GM12878 (cell line): ENCODE results near the gene TNP1. TPM values are rescaled to one million over a fixed set of nuclear protein-coding genes. Genes with fewer than 3 reads are reported as not detected.

Source experiments
- ATAC-seq: fragments of 200-7000 bp; cut with Tn5 transposase; 3 replicates; pipeline ENCODE4 v1.9.1; 2020; ENCODE audit warnings: mild to moderate bottlenecking, moderate library complexity
- BruUV-seq: library from RNA; stranded (reverse); fragments of 400-500 nt; replicated peaks from 2 replicates; lab custom pipeline; 2021; lab: Mats Ljungman, UMichigan
- CTCF ChIA-PET: fragments of 300-600 bp; sonication (Branson Sonifier 250); formaldehyde crosslinking; extraction: SDS; loops from one replicate; lab custom pipeline; 2021; ENCODE audit warnings: inconsistent platforms; lab: Yijun Ruan, JAX
- POLR2A ChIA-PET: fragments of 350-600 bp; formaldehyde crosslinking; extraction: SDS; loops from one replicate; lab custom pipeline; 2021; ENCODE audit warnings: inconsistent platforms; lab: Charles Lee
- RAD21 ChIA-PET: fragments of 300-600 bp; sonication (Branson Sonifier 250); formaldehyde crosslinking; loops from one replicate; lab custom pipeline; 2023; ENCODE audit warnings: antibody characterized with exemption; ENCODE audit not compliant: unreplicated experiment; lab: Charles Lee
- SMC1A ChIA-PET: fragments of 300-600 bp; sonication (Branson Sonifier 250); formaldehyde crosslinking; loops from one replicate; lab custom pipeline; 2023; ENCODE audit not compliant: unreplicated experiment, uncharacterized antibody; lab: Charles Lee
- DNase-seq: peaks from one replicate; pipeline ENCODE4 v3.0.0-alpha.2; 2011; ENCODE audit warnings: low read depth, low spot score
- FAIRE-seq: peaks from 3 replicates; lab custom pipeline; 2011; peaks lifted over from hg19 to GRCh38; lab: Jason Lieb, UNC
- H2AFZ ChIP-seq: 2 replicates; pipeline ENCODE4 v1.6.0; 2011; ENCODE audit warnings: low read depth, low read length, control low read depth; ENCODE audit not compliant: control insufficient read depth
- H3K27ac ChIP-seq: 2 replicates; pipeline ENCODE4 v1.5.1; 2011; ENCODE audit warnings: control low read depth; ENCODE audit not compliant: control insufficient read depth, insufficient read depth
- H3K27me3 ChIP-seq, 2 experiments: replicated peaks in 1 of 2; 2 replicates each; pipeline versions ENCODE4 v1.6.0 to v1.6.1; 2011; ENCODE audit warnings: low read length in 1 of 2; ENCODE audit not compliant: control insufficient read depth in 2 of 2, insufficient read depth in 2 of 2
- H3K36me3 ChIP-seq, 2 experiments: 2 replicates each; pipeline ENCODE4 v1.5.1; 2011; ENCODE audit warnings: low read length in 1 of 2; ENCODE audit not compliant: control insufficient read depth in 2 of 2, insufficient read depth in 2 of 2
- H3K4me1 ChIP-seq: 2 replicates; pipeline ENCODE4 v1.6.1; 2011; ENCODE audit warnings: mild to moderate bottlenecking, low read length, moderate library complexity, mixed read lengths; ENCODE audit not compliant: control insufficient read depth, insufficient read depth
- H3K4me2 ChIP-seq: 2 replicates; pipeline ENCODE4 v1.6.0; 2011; ENCODE audit warnings: control low read depth; ENCODE audit not compliant: control insufficient read depth, insufficient read depth
- H3K4me3 ChIP-seq: fragments of 200-600 bp; sonication (generic); 2 replicates; pipeline ENCODE4 v1.5.1; 2016
- H3K79me2 ChIP-seq: 2 replicates; pipeline ENCODE4 v1.6.0; 2011; ENCODE audit warnings: low read length; ENCODE audit not compliant: control insufficient read depth, insufficient read depth
- H3K9ac ChIP-seq: 2 replicates; pipeline ENCODE4 v1.8.0; 2011; ENCODE audit warnings: low read length, control low read depth, mixed read lengths; ENCODE audit not compliant: control insufficient read depth, insufficient read depth
- H3K9me3 ChIP-seq: replicated peaks from 3 replicates; pipeline ENCODE4 v1.5.1; 2011; ENCODE audit warnings: mild to moderate bottlenecking, low read length; ENCODE audit not compliant: control insufficient read depth, insufficient read depth
- H4K20me1 ChIP-seq: 2 replicates; pipeline ENCODE4 v1.6.0; 2011; ENCODE audit not compliant: control insufficient read depth, insufficient read depth
- MXI1 ChIP-seq: fragments of 150-350 bp; IDR thresholded peaks from 2 replicates; pipeline ENCODE4 v1.6.1; 2011; ENCODE audit warnings: low read depth, mild to moderate bottlenecking, inconsistent platforms, low read length, improper control_type of control experiment
- ZBTB4 ChIP-seq: fragments of 450-650 bp; formaldehyde crosslinking; IDR thresholded peaks from 2 replicates; pipeline ENCODE4 v1.4.0; 2022; ENCODE audit warnings: mild to moderate bottlenecking, moderate library complexity
- WGBS: methylation state at CpG from one replicate; pipeline ENCODE4 v1.1.6; 2016; ENCODE audit warnings: low lambda C conversion rate; ENCODE audit not compliant: insufficient replicate concordance, insufficient coverage; ENCODE audit errors: missing lambda C conversion rate; 5-methylcytosine and 5-hydroxymethylcytosine counted together
- in situ Hi-C: fragments of 300-500 bp; cut with MboI; formaldehyde crosslinking; loops from 9 replicates; pipeline ENCODE4 v1.14.3; 2018; ENCODE audit warnings: mixed read lengths
- intact Hi-C: fragments of 100-400 bp; cut with micrococcal nuclease; formaldehyde crosslinking; loops from one replicate; pipeline ENCODE4 v1.14.2; 2022; ENCODE audit not compliant: unreplicated experiment
- polyA plus RNA-seq, 11 experiments: library from polyadenylated mRNA; depleted of rRNA in 4 of 11; unstranded in 6 of 11; stranded (reverse) in 5 of 11; fragments of >200 nt; fragmentation: Nextera tagmentation in 4 of 11; fragmentation: Illumina TruSeq in 1 of 11; extraction: Ambion mirVana in 4 of 11; extraction: Trizol in 1 of 11; gene quantifications; 1 replicate in 1 of 11; 2 replicates in 10 of 11; pipeline versions ENCODE4 v1.2.1 to v1.2.3, GENCODE V29; 2011 to 2016; ENCODE audit warnings: inconsistent platforms in 2 of 11, missing spikeins in 2 of 11, low read depth in 1 of 11
- total RNA-seq, 4 experiments: library from RNA; depleted of rRNA in 3 of 4; stranded (reverse); fragments of >200 nt in 3 of 4; fragmentation: Illumina TruSeq in 1 of 4; extraction: Trizol in 1 of 4; gene quantifications; 2 replicates each; pipeline versions ENCODE4 v1.2.1 to v1.2.3, GENCODE V29; 2013 to 2021

TNP1 gene
- total and polyA plus RNA-seq, 10 of the 15 experiments (the other 5 are each of a cell fraction or from before 2014, with no cell fraction given): not detected

DNA sequence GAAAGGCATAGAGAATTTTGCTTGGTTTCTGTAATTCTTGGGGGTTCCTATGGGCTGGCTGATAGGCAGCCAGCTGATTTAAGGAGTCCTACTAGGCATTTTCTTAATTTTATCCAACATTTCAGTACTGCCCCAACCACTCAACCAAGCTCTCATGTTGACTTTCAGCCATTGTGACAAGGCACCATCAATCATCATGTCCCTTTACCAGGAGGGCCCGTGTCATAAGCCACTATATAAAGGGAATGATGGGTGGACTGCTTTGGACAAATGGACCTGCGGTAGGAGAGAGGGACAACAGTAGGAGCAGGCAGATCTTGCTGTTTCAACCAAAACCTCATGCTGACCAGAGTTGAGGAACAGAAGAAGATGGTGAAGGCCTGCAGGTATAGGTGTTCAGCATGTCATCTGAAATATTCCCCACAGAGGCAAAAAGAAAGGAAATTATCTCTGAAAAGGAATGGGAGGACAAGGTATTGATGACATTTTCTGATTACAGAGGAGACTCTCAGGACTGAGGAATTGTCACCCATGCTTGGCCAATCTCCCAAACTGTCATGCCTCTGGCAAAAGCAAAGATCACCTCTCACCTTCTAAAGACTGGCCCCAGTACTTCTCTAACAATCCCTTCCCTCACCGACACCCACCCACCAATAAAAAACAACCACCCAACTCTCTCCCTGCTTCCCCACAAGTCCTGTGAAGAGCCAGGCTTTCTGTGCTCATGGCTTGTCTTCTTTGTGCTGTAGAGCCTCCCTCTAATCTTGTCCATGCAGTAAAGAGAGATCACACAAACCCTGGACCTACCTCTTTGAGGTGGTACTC lies 10.9 kb upstream of the TNP1 start:
- FAIRE-seq: no peak
- H3K27me3 ChIP-seq: no peaks in the 10 kb centered on the region; a peak in 1 of 4 replicates
- ATAC-seq: no peak
- no peaks in the 10 kb centered on the region for H3K36me3 ChIP-seq
- no peaks in the 10 kb centered on the region for H3K4me1 ChIP-seq
- H3K27ac ChIP-seq: no peak overlapping the region
- H2AFZ ChIP-seq: no peak overlapping the region
- intact Hi-C loops (loop anchor here (10.0 kb wide), 1 partner anchor 294 kb away; no protein-coding TSS in a partner anchor), in situ Hi-C loops (no loop called here)
- WGBS: 5% methylated on average over 3 of the region's 3 CpGs
- RAD21 ChIA-PET: no interaction called here
- no peaks in the 10 kb centered on the region for H3K9me3 ChIP-seq
- no peak overlapping the region for H3K4me3 ChIP-seq
- no peak overlapping the region for H3K9ac ChIP-seq
- TF ChIP-seq MXI1 (no peak), ZBTB4 (CRISPR knock-in tag) (no peak)
- H3K79me2 ChIP-seq: no peaks in the 10 kb centered on the region
- H3K4me2 ChIP-seq: no peak overlapping the region
- BruUV-seq: no TSS peak
- POLR2A ChIA-PET: no interaction called here
- SMC1A ChIA-PET: no interaction called here
- CTCF ChIA-PET: interaction anchor here (0.8 kb wide), 1 partner anchor 854 kb away, joined by 3 read pairs; no protein-coding TSS in a partner anchor
- no peaks in the 10 kb centered on the region for H4K20me1 ChIP-seq
- no peak for DNase-seq
